ENCODE measurements around the gene EPHB2.

DNA sequence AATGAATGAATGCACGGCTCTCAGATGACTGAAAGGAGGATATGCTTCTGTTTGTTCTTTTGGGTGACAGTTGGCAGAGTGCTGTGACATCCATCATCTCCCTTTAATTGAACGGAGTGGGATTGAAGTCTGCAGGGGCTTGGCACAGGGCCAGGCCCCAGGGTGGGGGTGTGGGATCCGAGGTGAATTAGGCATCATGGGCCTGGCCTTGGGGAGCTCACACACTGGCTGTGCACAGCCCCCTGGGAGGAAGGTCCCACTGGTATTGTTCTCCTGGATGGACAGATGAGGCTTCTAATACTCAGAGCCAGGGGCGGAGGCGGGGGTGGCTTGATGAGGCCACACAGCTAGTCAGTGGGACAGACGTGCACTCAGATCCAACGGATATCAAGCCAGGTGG, 19.3 kb downstream of the EPHB2 start:
- TF ChIP-seq, protein P1, sequence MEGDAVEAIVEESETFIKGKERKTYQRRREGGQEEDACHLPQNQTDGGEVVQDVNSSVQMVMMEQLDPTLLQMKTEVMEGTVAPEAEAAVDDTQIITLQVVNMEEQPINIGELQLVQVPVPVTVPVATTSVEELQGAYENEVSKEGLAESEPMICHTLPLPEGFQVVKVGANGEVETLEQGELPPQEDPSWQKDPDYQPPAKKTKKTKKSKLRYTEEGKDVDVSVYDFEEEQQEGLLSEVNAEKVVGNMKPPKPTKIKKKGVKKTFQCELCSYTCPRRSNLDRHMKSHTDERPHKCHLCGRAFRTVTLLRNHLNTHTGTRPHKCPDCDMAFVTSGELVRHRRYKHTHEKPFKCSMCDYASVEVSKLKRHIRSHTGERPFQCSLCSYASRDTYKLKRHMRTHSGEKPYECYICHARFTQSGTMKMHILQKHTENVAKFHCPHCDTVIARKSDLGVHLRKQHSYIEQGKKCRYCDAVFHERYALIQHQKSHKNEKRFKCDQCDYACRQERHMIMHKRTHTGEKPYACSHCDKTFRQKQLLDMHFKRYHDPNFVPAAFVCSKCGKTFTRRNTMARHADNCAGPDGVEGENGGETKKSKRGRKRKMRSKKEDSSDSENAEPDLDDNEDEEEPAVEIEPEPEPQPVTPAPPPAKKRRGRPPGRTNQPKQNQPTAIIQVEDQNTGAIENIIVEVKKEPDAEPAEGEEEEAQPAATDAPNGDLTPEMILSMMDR (IDR thresholded peaks at IDR 0.05) = no peak
- TF ChIP-seq POLR2A (IDR thresholded peaks at IDR 0.05) = no peak

Data from vagina (tissue), 2 donors.